Tibial nerve (tissue), 3 donors: ENCODE data around the gene MED22.

ENCODE experiments used
- CTCF ChIP-seq, 5 experiments: fragments of 200-600 bp in 3 of 5; fragments of 450-650 bp in 2 of 5; sonication (generic) in 3 of 5; IDR thresholded peaks; one replicate each; pipeline ENCODE4 v1.5.1; 2016 to 2019; ENCODE audit warnings: antibody characterized with exemption in 5 of 5, mild to moderate bottlenecking in 3 of 5, moderate library complexity in 2 of 5
- POLR2A ChIP-seq, 2 donors: fragments of 450-650 bp; IDR thresholded peaks; one replicate each; pipeline ENCODE4 v1.6.1; 2017; ENCODE audit warnings: antibody characterized with exemption in 2 of 2, mild to moderate bottlenecking in 2 of 2, moderate library complexity in 2 of 2

GRCh38 chr9:133370685-133371084 lies 22.8 kb upstream of the MED22 start:
- TF ChIP-seq POLR2A (IDR thresholded peaks at IDR 0.05): no peak
- no peak for TF ChIP-seq CTCF (IDR thresholded peaks at IDR 0.05)
